ENCODE results near the gene CTSW. TPM values are rescaled to one million over a fixed set of nuclear protein-coding genes. Genes with fewer than 3 reads are reported as not detected.
"Not testable (repeated sequence)": the region's sequence is repeated elsewhere in the genome, so short reads cannot be mapped to it uniquely, and the experiment has no call there.

The CTSW gene
- total and polyA plus RNA-seq, 10 donors, result 5.6 to 38.2 (median 23.2) TPM

DNA sequence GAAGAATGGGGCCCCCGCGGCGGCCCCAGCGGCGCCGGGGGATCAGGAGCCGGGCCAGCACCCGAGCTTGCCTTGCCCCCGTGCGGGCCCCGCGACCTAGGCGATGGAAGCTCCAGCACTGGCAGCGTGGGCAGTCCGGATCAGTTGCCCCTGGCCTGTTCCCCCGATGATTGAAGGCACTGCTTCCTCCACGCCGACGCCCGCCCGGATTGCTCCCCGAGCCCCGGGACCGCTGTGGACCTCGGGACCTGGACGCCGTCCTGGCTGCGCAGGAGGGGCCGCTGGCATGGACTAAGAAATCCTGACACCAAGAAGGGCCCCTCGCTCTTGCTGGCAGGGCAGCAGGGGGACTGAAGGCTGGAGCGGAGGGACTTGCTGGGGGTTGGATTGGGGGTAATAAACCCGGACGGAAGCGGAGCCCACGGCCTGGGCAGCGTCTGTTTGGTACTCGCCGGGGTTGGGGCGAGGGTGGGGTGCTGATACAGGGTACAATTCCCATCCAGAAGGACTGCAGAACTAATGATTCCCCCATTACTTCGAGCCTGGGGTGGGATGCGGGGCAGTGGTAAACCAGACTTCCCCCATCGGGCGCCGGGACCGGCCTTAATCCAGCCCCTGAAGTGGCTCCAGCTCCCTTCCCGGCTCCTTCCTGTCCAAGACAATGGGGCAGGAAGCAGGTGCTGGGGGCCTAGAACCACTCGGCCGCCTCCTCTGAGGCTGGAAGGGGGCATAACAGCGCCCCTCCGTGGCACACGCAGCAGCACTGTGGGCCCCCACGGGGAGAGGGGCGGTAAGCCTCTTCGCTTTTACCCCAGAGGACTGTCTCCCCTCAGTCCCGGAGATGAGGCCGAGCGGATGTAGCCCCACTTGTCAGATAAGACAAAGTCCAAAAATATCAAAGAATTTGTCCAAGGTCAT, 11.8 kb downstream of the CTSW start:
- Histone ChIP-seq H3K27me3 (replicated peaks in 1 of 7) (no peaks in the 10 kb centered on the region), H3K4me1 (peaks cover 50 to 80% (median 66%) of the 10 kb centered on the region in 6 donors), H3K36me3 (peaks cover 0 to 9% (median 3%) of the 10 kb centered on the region in 6 donors), H3K27ac (peak overlapping the region; percentile 92 to 99 (median 96)), H3K4me3 (peak overlapping the region; percentile 75 to 93 (median 88)), H3K9me3 (no peaks in the 10 kb centered on the region)
- intact Hi-C loops (cut with DNase I; ENCODE audit: low total_unique reads), result no loop called here
- 1 to 3% (median 2%) methylated on average over 46 to 57 of the region's 57 CpGs for WGBS, 5 donors
- peak; percentile 90 for DNase-seq
- peak; percentile 80 to 89 (median 83) for TF ChIP-seq POLR2AphosphoS5 (IDR thresholded peaks at IDR 0.05)
- peak in 2 of 3 donors; percentile 48 to 61 for TF ChIP-seq POLR2A (IDR thresholded peaks at IDR 0.05)
- TF ChIP-seq, protein P1, sequence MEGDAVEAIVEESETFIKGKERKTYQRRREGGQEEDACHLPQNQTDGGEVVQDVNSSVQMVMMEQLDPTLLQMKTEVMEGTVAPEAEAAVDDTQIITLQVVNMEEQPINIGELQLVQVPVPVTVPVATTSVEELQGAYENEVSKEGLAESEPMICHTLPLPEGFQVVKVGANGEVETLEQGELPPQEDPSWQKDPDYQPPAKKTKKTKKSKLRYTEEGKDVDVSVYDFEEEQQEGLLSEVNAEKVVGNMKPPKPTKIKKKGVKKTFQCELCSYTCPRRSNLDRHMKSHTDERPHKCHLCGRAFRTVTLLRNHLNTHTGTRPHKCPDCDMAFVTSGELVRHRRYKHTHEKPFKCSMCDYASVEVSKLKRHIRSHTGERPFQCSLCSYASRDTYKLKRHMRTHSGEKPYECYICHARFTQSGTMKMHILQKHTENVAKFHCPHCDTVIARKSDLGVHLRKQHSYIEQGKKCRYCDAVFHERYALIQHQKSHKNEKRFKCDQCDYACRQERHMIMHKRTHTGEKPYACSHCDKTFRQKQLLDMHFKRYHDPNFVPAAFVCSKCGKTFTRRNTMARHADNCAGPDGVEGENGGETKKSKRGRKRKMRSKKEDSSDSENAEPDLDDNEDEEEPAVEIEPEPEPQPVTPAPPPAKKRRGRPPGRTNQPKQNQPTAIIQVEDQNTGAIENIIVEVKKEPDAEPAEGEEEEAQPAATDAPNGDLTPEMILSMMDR (IDR thresholded peaks at IDR 0.05 in 8 of 11, conservative IDR thresholded peaks at IDR 0.05 in 3 of 11), result peak in 8 of 11 experiments; percentile 13 to 48 (median 29)

DNA sequence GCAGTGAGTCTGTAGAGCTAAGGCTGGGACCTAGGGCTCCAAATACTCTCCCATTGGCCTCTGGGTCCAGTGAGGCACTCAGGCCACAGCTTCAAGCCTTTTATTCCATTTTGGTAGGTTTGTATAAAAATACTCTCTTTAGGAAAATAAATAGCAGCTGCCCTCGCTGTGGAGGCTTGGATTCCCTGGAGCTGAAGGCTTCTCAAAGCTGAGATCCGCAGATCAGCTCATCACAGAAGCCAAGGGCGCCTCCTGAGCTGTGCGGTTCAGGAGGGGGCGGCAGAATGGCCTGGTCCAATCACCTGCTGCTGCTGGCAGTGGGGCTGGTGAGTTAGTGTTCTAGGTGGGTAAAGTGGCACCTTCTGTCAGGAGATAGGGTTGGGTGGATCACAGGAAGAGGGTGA, 12.5 kb downstream of the CTSW start:
- DNase-seq; H3K9me3 ChIP-seq; H3K36me3 ChIP-seq; H3K27me3 ChIP-seq (replicated peaks in 1 of 7); intact Hi-C loops (cut with DNase I; ENCODE audit: low total_unique reads): not testable (repeated sequence)
- 42 to 60% (median 53%) methylated on average over 5 of the region's 5 CpGs for WGBS, 5 donors
- Histone ChIP-seq H3K27ac (peak overlapping the region; percentile 92 to 99 (median 96)), H3K4me1 (peaks cover 45 to 74% (median 61%) of the 10 kb centered on the region in 6 donors), H3K4me3 (peak overlapping the region; percentile 75 to 93 (median 88))

DNA sequence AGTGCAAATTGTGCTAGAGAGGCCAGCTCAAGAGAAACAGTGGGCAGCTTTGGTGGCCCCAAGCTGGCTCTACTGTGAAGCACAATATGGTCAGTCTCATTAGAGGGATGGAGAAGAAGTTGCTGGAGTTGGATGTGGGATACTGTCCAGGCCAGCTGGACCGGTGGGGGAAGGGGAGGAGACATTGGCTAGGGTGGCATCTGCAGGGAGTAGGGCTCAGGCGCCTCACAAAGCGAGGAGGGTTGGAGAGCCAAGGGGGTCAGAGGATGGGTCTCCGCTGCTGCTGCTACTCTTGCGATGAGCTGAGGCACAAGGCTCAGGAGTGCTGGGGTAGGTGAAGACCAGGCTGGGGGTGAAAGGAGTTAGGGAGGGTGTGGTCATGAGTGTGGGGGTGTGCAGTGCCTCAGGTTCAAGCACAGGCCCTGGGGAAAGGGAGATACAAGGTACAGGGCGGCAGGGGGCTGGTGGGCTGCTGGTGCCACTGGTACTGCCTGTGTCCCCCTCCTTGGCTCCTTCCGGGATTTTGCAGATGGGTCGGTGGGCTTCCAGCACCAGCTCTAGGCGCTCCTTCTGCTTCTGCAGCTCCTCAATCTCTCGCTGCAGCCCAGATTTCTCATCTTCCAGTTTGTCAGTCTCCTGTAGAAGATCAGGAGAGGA, 13.2 kb downstream of the CTSW start:
- intact Hi-C loops (cut with DNase I; ENCODE audit: low total_unique reads), result no loop called here
- 60 to 76% (median 71%) methylated on average over 10 of the region's 10 CpGs for WGBS, 5 donors
- DNase-seq, result peak; percentile 81

DNA sequence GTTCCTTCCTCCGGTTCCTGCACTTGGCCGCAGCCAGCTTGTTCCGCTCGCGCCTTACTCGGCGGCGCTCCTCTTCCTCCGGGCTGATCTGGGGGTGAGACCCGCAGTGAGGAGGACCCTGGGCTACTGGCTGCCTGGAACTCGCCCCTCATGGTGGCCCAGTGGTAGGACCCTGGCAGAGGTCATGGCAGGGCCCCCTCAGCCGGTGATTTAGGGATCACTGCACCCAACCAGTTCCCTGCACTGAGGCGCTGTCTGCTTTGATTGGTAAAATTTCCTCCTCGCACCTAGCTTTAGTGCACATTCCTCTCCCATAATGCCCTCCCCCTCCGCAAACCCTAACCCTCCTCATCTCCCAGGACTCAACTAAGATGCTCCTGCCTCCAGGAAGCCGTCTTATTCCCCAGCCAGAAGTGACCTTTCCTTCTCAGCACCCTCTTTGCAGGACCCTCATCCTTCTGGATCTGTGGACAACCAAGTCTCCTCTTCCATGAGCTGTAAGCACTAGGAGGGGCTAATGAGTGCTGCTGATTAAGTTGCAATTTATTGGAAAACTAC, 14.5 kb downstream of the CTSW start:
- intact Hi-C loops (cut with DNase I; ENCODE audit: low total_unique reads), result no loop called here
- peaks cover 0 to 7% (median 2%) of the 10 kb centered on the region in 7 donors for H3K27me3 ChIP-seq (replicated peaks in 1 of 7)
- peak overlapping the region; percentile 85 to 99 (median 96) for H3K27ac ChIP-seq
- no peaks in the 10 kb centered on the region for H3K9me3 ChIP-seq
- peak; percentile 95 for DNase-seq
- peaks cover 37 to 67% (median 53%) of the 10 kb centered on the region in 6 donors for H3K4me1 ChIP-seq
- peak overlapping the region in 7 of 8 donors; percentile 16 to 90 (median 31) for H3K4me3 ChIP-seq
- WGBS, 5 donors, result 13 to 29% (median 24%) methylated on average over 9 to 16 of the region's 16 CpGs
- no peaks in the 10 kb centered on the region for H3K36me3 ChIP-seq
- TF ChIP-seq POLR2A (IDR thresholded peaks at IDR 0.05) (no peak), POLR2AphosphoS5 (IDR thresholded peaks at IDR 0.05) (peak; percentile 82 to 87 (median 86))
- TF ChIP-seq, protein P1 (IDR thresholded peaks at IDR 0.05 in 8 of 11, conservative IDR thresholded peaks at IDR 0.05 in 3 of 11), result no peak

More for the DNA sequence above, 13.2 kb downstream of the CTSW start:
- Histone ChIP-seq H3K4me3 (peak overlapping the region in 6 of 8 donors; percentile 75 to 93 (median 88)), H3K36me3 (no peaks in the 10 kb centered on the region), H3K9me3 (no peaks in the 10 kb centered on the region), H3K4me1 (peaks cover 39 to 67% (median 55%) of the 10 kb centered on the region in 6 donors), H3K27me3 (replicated peaks in 1 of 7) (no peaks in the 10 kb centered on the region), H3K27ac (peak overlapping the region; percentile 92 to 99 (median 96))
- TF ChIP-seq POLR2A (IDR thresholded peaks at IDR 0.05) (no peak), POLR2AphosphoS5 (IDR thresholded peaks at IDR 0.05) (no peak)
- TF ChIP-seq, protein P1 (IDR thresholded peaks at IDR 0.05 in 8 of 11, conservative IDR thresholded peaks at IDR 0.05 in 3 of 11), result no peak

Measured in spleen (tissue), 11 donors.